Measurements from ENCODE around the gene DOK7.

DOK7 gene

GRCh38 chr4:3471098-3471760, 8.1 kb downstream of the DOK7 start:
- no peak for DNase-seq (ENCODE audit: low spot score in 2 of 2)
- H3K9me3 Mint-ChIP-seq, result no peaks in the 10 kb centered on the region
- no peaks in the 10 kb centered on the region for H3K36me3 Mint-ChIP-seq
- H3K27ac Mint-ChIP-seq, result no peak overlapping the region
- no peak overlapping the region for H3K4me3 Mint-ChIP-seq
- no peak for ATAC-seq
- H3K4me1 Mint-ChIP-seq, result no peaks in the 10 kb centered on the region

- H3K36me3 Mint-ChIP-seq, result no peaks in the 10 kb centered on the region
These were observed 8.8 kb downstream of the DOK7 start for GRCh38 chr4:3471886-3472285.

GRCh38 chr4:3472411-3473141, 9.5 kb downstream of the DOK7 start:
- ATAC-seq (no peak), DNase-seq (ENCODE audit: low spot score in 2 of 2) (no peak)
- Mint-ChIP-seq H3K4me3 (no peak overlapping the region), H3K36me3 (no peaks in the 10 kb centered on the region), H3K27ac (no peak overlapping the region), H3K9me3 (no peaks in the 10 kb centered on the region), H3K4me1 (no peaks in the 10 kb centered on the region)

More at GRCh38 chr4:3471886-3472285, 8.8 kb downstream of the DOK7 start:
- ATAC-seq (no peak), DNase-seq (ENCODE audit: low spot score in 2 of 2) (no peak)
- H3K4me1 Mint-ChIP-seq, result no peaks in the 10 kb centered on the region
- no peak overlapping the region for H3K27ac Mint-ChIP-seq
- H3K4me3 Mint-ChIP-seq, result no peak overlapping the region
- H3K9me3 Mint-ChIP-seq, result no peaks in the 10 kb centered on the region

GRCh38 chr4:3473181-3473950, 10.3 kb downstream of the DOK7 start:
- no peak for ATAC-seq
- no peak overlapping the region for H3K27ac Mint-ChIP-seq
- no peak overlapping the region for H3K4me3 Mint-ChIP-seq
- no peak for DNase-seq (ENCODE audit: low spot score in 2 of 2)
- H3K9me3 Mint-ChIP-seq, result no peaks in the 10 kb centered on the region
- H3K4me1 Mint-ChIP-seq, result no peaks in the 10 kb centered on the region
- no peaks in the 10 kb centered on the region for H3K36me3 Mint-ChIP-seq

GRCh38 chr4:3473996-3474765, 11.1 kb downstream of the DOK7 start:
- DNase-seq (ENCODE audit: low spot score in 2 of 2) (no peak), ATAC-seq (no peak)
- no peak overlapping the region for H3K4me3 Mint-ChIP-seq
- H3K9me3 Mint-ChIP-seq, result no peaks in the 10 kb centered on the region
- H3K27ac Mint-ChIP-seq, result no peak overlapping the region
- no peaks in the 10 kb centered on the region for H3K4me1 Mint-ChIP-seq
- H3K36me3 Mint-ChIP-seq, result no peaks in the 10 kb centered on the region

- no peak overlapping the region for H3K4me3 Mint-ChIP-seq
- no peaks in the 10 kb centered on the region for H3K36me3 Mint-ChIP-seq
- no peak overlapping the region for H3K27ac Mint-ChIP-seq
- no peaks in the 10 kb centered on the region for H3K4me1 Mint-ChIP-seq
- H3K9me3 Mint-ChIP-seq, result no peaks in the 10 kb centered on the region
- DNase-seq (ENCODE audit: low spot score in 2 of 2) (no peak), ATAC-seq (no peak)
These were observed 12.1 kb downstream of the DOK7 start for GRCh38 chr4:3475041-3475712.

GRCh38 chr4:3475713-3476260, 12.7 kb downstream of the DOK7 start:
- H3K4me3 Mint-ChIP-seq, result no peak overlapping the region
- ATAC-seq, result no peak
- DNase-seq (ENCODE audit: low spot score in 2 of 2), result no peak
- no peaks in the 10 kb centered on the region for H3K4me1 Mint-ChIP-seq
- H3K9me3 Mint-ChIP-seq, result no peaks in the 10 kb centered on the region
- H3K27ac Mint-ChIP-seq, result no peak overlapping the region
- no peaks in the 10 kb centered on the region for H3K36me3 Mint-ChIP-seq

- ATAC-seq, result no peak
- H3K27ac Mint-ChIP-seq, result no peak overlapping the region
- no peak overlapping the region for H3K4me3 Mint-ChIP-seq
- H3K36me3 Mint-ChIP-seq, result no peaks in the 10 kb centered on the region
- no peak for DNase-seq (ENCODE audit: low spot score in 2 of 2)
- H3K9me3 Mint-ChIP-seq, result no peaks in the 10 kb centered on the region
- H3K4me1 Mint-ChIP-seq, result no peaks in the 10 kb centered on the region
These were observed 13.2 kb downstream of the DOK7 start for GRCh38 chr4:3476341-3476747.

GRCh38 chr4:3476936-3477749, 14.0 kb downstream of the DOK7 start:
- Mint-ChIP-seq H3K9me3 (no peaks in the 10 kb centered on the region), H3K27ac (no peak overlapping the region), H3K4me1 (no peaks in the 10 kb centered on the region), H3K36me3 (no peaks in the 10 kb centered on the region), H3K4me3 (no peak overlapping the region)
- DNase-seq (ENCODE audit: low spot score in 2 of 2), result no peak
- no peak for ATAC-seq

- Mint-ChIP-seq H3K4me1 (no peaks in the 10 kb centered on the region), H3K27ac (no peak overlapping the region), H3K4me3 (no peak overlapping the region), H3K36me3 (no peaks in the 10 kb centered on the region), H3K9me3 (no peaks in the 10 kb centered on the region)
- ATAC-seq, result no peak
- no peak for DNase-seq (ENCODE audit: low spot score in 2 of 2)
These were observed 14.8 kb downstream of the DOK7 start for GRCh38 chr4:3477750-3478430.

- no peak for DNase-seq (ENCODE audit: low spot score in 2 of 2)
- no peaks in the 10 kb centered on the region for H3K9me3 Mint-ChIP-seq
- H3K36me3 Mint-ChIP-seq, result no peaks in the 10 kb centered on the region
- no peak overlapping the region for H3K4me3 Mint-ChIP-seq
- no peak overlapping the region for H3K27ac Mint-ChIP-seq
- ATAC-seq, result no peak
- H3K4me1 Mint-ChIP-seq, result no peaks in the 10 kb centered on the region
These were observed 15.6 kb downstream of the DOK7 start for GRCh38 chr4:3478446-3479357.

- no peaks in the 10 kb centered on the region for H3K36me3 Mint-ChIP-seq
- H3K9me3 Mint-ChIP-seq, result no peaks in the 10 kb centered on the region
- no peak overlapping the region for H3K27ac Mint-ChIP-seq
- ATAC-seq (no peak), DNase-seq (ENCODE audit: low spot score in 2 of 2) (no peak)
- no peaks in the 10 kb centered on the region for H3K4me1 Mint-ChIP-seq
- no peak overlapping the region for H3K4me3 Mint-ChIP-seq
These were observed 16.4 kb downstream of the DOK7 start for GRCh38 chr4:3479358-3480101.

All from stimulated activated effector memory CD8-positive, alpha-beta T cell treated with anti-CD3 and anti-CD28 coated beads, Interleukin-12 subunit alpha, Interleukin-12 subunit beta, amount 100 ng/mL, for 72 hours (primary cell).